Measurements from ENCODE around the gene PAXX. TPM values are rescaled to one million over a fixed set of nuclear protein-coding genes. Genes with fewer than 3 reads are reported as not detected.

The PAXX gene
- polyA plus RNA-seq, 1 donor from 2014 or later: 276 TPM

DNA sequence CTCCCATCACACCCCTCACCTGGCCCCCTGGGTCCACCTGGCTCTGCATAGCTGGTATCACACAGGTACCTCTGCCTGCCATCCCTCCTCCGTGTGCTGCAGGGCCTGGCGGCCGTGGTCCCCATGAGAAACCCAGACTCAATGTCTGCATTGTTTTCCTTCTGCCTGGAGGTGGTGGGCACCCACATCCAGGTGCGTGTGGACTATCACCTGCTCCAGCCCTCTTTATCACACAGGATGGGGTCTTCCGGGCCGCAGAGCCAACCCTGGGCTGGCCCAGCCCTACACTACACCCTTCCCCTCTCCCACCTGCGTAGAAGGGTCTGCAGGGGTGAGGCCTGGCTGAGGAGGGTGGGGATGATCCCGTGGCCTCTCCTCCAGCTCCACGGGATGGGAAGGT is 46.7 kb downstream of the PAXX start:
- H3K36me3 ChIP-seq (ENCODE audit: insufficient read depth, low read length): no peaks in the 10 kb centered on the region
- H3K9me2 ChIP-seq (ENCODE audit: insufficient read depth, low read length): no peaks in the 10 kb centered on the region
- no peaks in the 10 kb centered on the region for H4K20me1 ChIP-seq (ENCODE audit: insufficient read depth)
- H3K4me2 ChIP-seq (ENCODE audit: low read length): no peak overlapping the region
- peaks cover 5% of the 10 kb centered on the region for H3K79me2 ChIP-seq (replicated peaks; ENCODE audit: insufficient read depth, low read length)
- H3K27ac ChIP-seq (ENCODE audit: low read length): no peak overlapping the region
- H3K4me3 ChIP-seq (ENCODE audit: low read length): no peak overlapping the region
- H3F3A ChIP-seq (ENCODE audit: insufficient read depth, low read length, poor library complexity, severe bottlenecking): no peaks in the 10 kb centered on the region
- TF ChIP-seq EZH2 (IDR thresholded peaks at IDR 0.05; ENCODE audit: borderline replicate concordance, insufficient read depth, low read length, poor library complexity, severe bottlenecking) (no peak), TAF1 (IDR thresholded peaks at IDR 0.05; ENCODE audit: low read depth) (no peak)
- no peak overlapping the region for H3K9ac ChIP-seq (ENCODE audit: low read length)
- H2AFZ ChIP-seq (ENCODE audit: low read depth, low read length): no peak overlapping the region
- H3K9me3 ChIP-seq (ENCODE audit: low read length): no peaks in the 10 kb centered on the region
- no peaks in the 10 kb centered on the region for H3K27me3 ChIP-seq (ENCODE audit: insufficient read depth, low read depth, low read length)

DNA sequence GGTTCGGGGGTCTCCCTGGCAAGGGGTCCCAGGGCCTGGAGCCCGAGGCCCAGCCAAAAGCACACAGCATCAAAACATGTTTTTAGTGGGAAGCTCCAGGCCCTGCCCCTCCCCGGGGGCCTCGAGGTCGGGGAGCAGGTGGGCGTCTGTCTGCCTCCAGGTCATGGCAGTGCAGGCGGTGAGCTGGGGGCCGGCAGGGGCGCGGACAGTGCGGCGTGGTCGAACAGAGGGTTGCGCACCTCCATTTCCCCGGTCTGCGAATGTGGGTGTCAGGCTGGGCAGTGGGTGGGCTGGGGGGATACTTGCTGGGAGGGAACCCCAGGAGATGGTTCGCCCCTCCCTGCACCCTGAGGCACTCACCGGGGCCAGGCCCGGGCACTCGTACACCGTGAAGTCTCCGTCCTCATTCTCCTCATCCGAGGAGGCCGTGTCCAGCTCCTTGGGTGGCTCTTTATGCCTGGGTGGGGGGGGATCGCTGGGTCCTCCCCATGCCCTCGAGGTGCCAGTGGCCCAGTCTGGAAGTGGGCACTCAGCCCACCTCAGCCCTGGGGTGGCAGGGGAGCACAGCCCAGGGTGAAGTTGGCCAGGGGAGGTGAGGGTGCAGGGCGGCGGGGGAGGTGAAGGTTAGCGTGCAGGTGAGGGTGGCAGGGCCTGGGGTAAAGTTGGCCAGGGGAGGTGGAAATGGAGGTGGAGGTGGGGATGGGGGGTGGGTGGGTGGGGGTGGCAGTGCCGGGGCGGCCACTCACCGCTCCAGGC is 47.6 kb downstream of the PAXX start:
- Histone ChIP-seq H3F3A (ENCODE audit: insufficient read depth, low read length, poor library complexity, severe bottlenecking) (no peaks in the 10 kb centered on the region), H3K4me3 (ENCODE audit: low read length) (no peak overlapping the region), H3K9ac (ENCODE audit: low read length) (no peak overlapping the region), H3K36me3 (ENCODE audit: insufficient read depth, low read length) (no peaks in the 10 kb centered on the region), H3K79me2 (replicated peaks; ENCODE audit: insufficient read depth, low read length) (peaks cover 14% of the 10 kb centered on the region), H3K27ac (ENCODE audit: low read length) (no peak overlapping the region), H2AFZ (ENCODE audit: low read depth, low read length) (no peak overlapping the region), H3K4me2 (ENCODE audit: low read length) (no peak overlapping the region), H3K9me3 (ENCODE audit: low read length) (no peaks in the 10 kb centered on the region), H3K27me3 (ENCODE audit: insufficient read depth, low read depth, low read length) (no peaks in the 10 kb centered on the region), H4K20me1 (ENCODE audit: insufficient read depth) (peaks cover 8% of the 10 kb centered on the region), H3K9me2 (ENCODE audit: insufficient read depth, low read length) (no peaks in the 10 kb centered on the region)
- TF ChIP-seq REST (IDR thresholded peaks at IDR 0.05; ENCODE audit: borderline replicate concordance) (no peak), TAF1 (IDR thresholded peaks at IDR 0.05; ENCODE audit: low read depth) (no peak), RAD21 (conservative IDR thresholded peaks at IDR 0.05) (no peak), POLR2AphosphoS5 (IDR thresholded peaks at IDR 0.05) (no peak), SMC3 (conservative IDR thresholded peaks at IDR 0.05; ENCODE audit: poor library complexity) (no peak), EP300 (conservative IDR thresholded peaks at IDR 0.05; ENCODE audit: poor library complexity, severe bottlenecking) (no peak), MXI1 (conservative IDR thresholded peaks at IDR 0.05; ENCODE audit: poor library complexity, severe bottlenecking) (no peak), EZH2 (IDR thresholded peaks at IDR 0.05; ENCODE audit: borderline replicate concordance, insufficient read depth, low read length, poor library complexity, severe bottlenecking) (no peak)
- TF ChIP-seq, protein P1, sequence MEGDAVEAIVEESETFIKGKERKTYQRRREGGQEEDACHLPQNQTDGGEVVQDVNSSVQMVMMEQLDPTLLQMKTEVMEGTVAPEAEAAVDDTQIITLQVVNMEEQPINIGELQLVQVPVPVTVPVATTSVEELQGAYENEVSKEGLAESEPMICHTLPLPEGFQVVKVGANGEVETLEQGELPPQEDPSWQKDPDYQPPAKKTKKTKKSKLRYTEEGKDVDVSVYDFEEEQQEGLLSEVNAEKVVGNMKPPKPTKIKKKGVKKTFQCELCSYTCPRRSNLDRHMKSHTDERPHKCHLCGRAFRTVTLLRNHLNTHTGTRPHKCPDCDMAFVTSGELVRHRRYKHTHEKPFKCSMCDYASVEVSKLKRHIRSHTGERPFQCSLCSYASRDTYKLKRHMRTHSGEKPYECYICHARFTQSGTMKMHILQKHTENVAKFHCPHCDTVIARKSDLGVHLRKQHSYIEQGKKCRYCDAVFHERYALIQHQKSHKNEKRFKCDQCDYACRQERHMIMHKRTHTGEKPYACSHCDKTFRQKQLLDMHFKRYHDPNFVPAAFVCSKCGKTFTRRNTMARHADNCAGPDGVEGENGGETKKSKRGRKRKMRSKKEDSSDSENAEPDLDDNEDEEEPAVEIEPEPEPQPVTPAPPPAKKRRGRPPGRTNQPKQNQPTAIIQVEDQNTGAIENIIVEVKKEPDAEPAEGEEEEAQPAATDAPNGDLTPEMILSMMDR (IDR thresholded peaks at IDR 0.05; ENCODE audit: poor library complexity, severe bottlenecking): no peak

All from neural cell (in vitro differentiated cells).